HEK293 (cell line): ENCODE measurements around the gene ACADVL.
A peak's percentile ranks its signal among the peaks of the same experiment; 100 is the strongest.

Experiments used
- CTCF ChIP-seq: fragments of 450-650 bp; formaldehyde crosslinking; IDR thresholded peaks from 2 replicates; pipeline ENCODE4 v1.5.1; 2016; ENCODE audit warnings: missing biosample characterization, missing genetic modification characterization
- GLI4 ChIP-seq: fragments of 450-650 bp; formaldehyde crosslinking; IDR thresholded peaks from 2 replicates; pipeline ENCODE4 v1.5.1; 2016; ENCODE audit warnings: missing biosample characterization, missing genetic modification characterization
- HOXA7 ChIP-seq: sonication (generic); formaldehyde crosslinking; IDR thresholded peaks from 2 replicates; pipeline ENCODE4 v1.8.1; 2022; ENCODE audit warnings: missing genetic modification reagents, borderline replicate concordance
- PRDM6 ChIP-seq: fragments of 450-650 bp; formaldehyde crosslinking; IDR thresholded peaks from 2 replicates; pipeline ENCODE4 v1.5.1; 2017; ENCODE audit warnings: missing biosample characterization, missing genetic modification characterization
- SCRT2 ChIP-seq: fragments of 450-650 bp; formaldehyde crosslinking; IDR thresholded peaks from 2 replicates; pipeline ENCODE4 v1.5.1; 2016; ENCODE audit warnings: missing biosample characterization, missing genetic modification characterization
- YY1 ChIP-seq: fragments of 450-650 bp; formaldehyde crosslinking; IDR thresholded peaks from 2 replicates; pipeline ENCODE4 v1.5.1; 2018; ENCODE audit warnings: missing biosample characterization, missing genetic modification characterization
- ZNF10 ChIP-seq: fragments of 450-650 bp; formaldehyde crosslinking; IDR thresholded peaks from 2 replicates; pipeline ENCODE4 v1.5.1; 2017; ENCODE audit warnings: missing biosample characterization, missing genetic modification characterization
- ZNF114 ChIP-seq: fragments of 450-650 bp; formaldehyde crosslinking; IDR thresholded peaks from 2 replicates; pipeline ENCODE4 v1.5.0; 2017; ENCODE audit warnings: missing biosample characterization, missing genetic modification characterization
- ZNF140 ChIP-seq: fragments of 450-650 bp; formaldehyde crosslinking; IDR thresholded peaks from 2 replicates; pipeline ENCODE4 v1.5.1; 2016; ENCODE audit warnings: missing biosample characterization, missing genetic modification characterization
- ZNF19 ChIP-seq: fragments of 450-650 bp; formaldehyde crosslinking; IDR thresholded peaks from 2 replicates; pipeline ENCODE4; 2016; ENCODE audit warnings: missing biosample characterization, missing genetic modification characterization, low read depth
- ZNF211 ChIP-seq: fragments of 450-650 bp; formaldehyde crosslinking; IDR thresholded peaks from 2 replicates; pipeline ENCODE4 v1.5.1; 2016; ENCODE audit warnings: low read depth, missing biosample characterization, missing genetic modification characterization
- ZNF26 ChIP-seq: fragments of 450-650 bp; formaldehyde crosslinking; IDR thresholded peaks from 2 replicates; pipeline ENCODE4 v1.5.1; 2016; ENCODE audit warnings: missing biosample characterization, missing genetic modification characterization
- ZNF266 ChIP-seq: fragments of 450-650 bp; formaldehyde crosslinking; IDR thresholded peaks from 2 replicates; pipeline ENCODE4 v1.5.1; 2016; ENCODE audit warnings: missing biosample characterization, missing genetic modification characterization, low read depth
- ZNF341 ChIP-seq: fragments of 450-650 bp; formaldehyde crosslinking; IDR thresholded peaks from 2 replicates; pipeline ENCODE4; 2016; ENCODE audit warnings: low read depth, missing biosample characterization, missing genetic modification characterization
- ZNF473 ChIP-seq: fragments of 450-650 bp; formaldehyde crosslinking; IDR thresholded peaks from 2 replicates; pipeline ENCODE4 v1.5.1; 2017; ENCODE audit warnings: missing biosample characterization, missing genetic modification characterization
- ZNF501 ChIP-seq: fragments of 450-650 bp; formaldehyde crosslinking; IDR thresholded peaks from 2 replicates; pipeline ENCODE4 v1.5.1; 2016; ENCODE audit warnings: missing biosample characterization, missing genetic modification characterization
- ZNF645 ChIP-seq: fragments of 450-650 bp; formaldehyde crosslinking; IDR thresholded peaks from 2 replicates; pipeline ENCODE4; 2016; ENCODE audit warnings: missing biosample characterization, missing genetic modification characterization
- ZNF670 ChIP-seq: fragments of 450-650 bp; formaldehyde crosslinking; IDR thresholded peaks from 2 replicates; pipeline ENCODE4 v1.5.1; 2016; ENCODE audit warnings: missing biosample characterization, missing genetic modification characterization, low read depth
- ZNF747 ChIP-seq: fragments of 450-650 bp; formaldehyde crosslinking; IDR thresholded peaks from 2 replicates; pipeline ENCODE4 v1.5.1; 2016; ENCODE audit warnings: missing biosample characterization, missing genetic modification characterization
- ZSCAN23 ChIP-seq: fragments of 450-650 bp; formaldehyde crosslinking; IDR thresholded peaks from 2 replicates; pipeline ENCODE4 v1.5.1; 2016; ENCODE audit warnings: missing biosample characterization, missing genetic modification characterization
- TF ChIP-seq, protein P1 (sequence below): fragments of 450-650 bp; IDR thresholded peaks from 2 replicates; pipeline ENCODE4 v1.5.1; 2018; ENCODE audit warnings: missing biosample characterization, mild to moderate bottlenecking, missing genetic modification characterization
- TF ChIP-seq, protein P2 (sequence below): fragments of 450-650 bp; formaldehyde crosslinking; IDR thresholded peaks from 2 replicates; pipeline ENCODE4 v1.5.1; 2016; ENCODE audit warnings: missing biosample characterization, missing genetic modification characterization
- TF ChIP-seq, protein P3 (sequence below): fragments of 450-650 bp; formaldehyde crosslinking; IDR thresholded peaks from 2 replicates; pipeline ENCODE4 v1.5.1; 2016; ENCODE audit warnings: missing biosample characterization, missing genetic modification characterization
- TF ChIP-seq, protein P4 (sequence below): fragments of 450-650 bp; formaldehyde crosslinking; IDR thresholded peaks from 2 replicates; pipeline ENCODE4 v1.5.1; 2017; ENCODE audit warnings: missing biosample characterization, missing genetic modification characterization
- TF ChIP-seq, protein P5 (sequence below): fragments of 450-650 bp; formaldehyde crosslinking; IDR thresholded peaks from 2 replicates; pipeline ENCODE4 v1.5.1; 2016; ENCODE audit warnings: missing biosample characterization, missing genetic modification characterization

ACADVL gene

DNA sequence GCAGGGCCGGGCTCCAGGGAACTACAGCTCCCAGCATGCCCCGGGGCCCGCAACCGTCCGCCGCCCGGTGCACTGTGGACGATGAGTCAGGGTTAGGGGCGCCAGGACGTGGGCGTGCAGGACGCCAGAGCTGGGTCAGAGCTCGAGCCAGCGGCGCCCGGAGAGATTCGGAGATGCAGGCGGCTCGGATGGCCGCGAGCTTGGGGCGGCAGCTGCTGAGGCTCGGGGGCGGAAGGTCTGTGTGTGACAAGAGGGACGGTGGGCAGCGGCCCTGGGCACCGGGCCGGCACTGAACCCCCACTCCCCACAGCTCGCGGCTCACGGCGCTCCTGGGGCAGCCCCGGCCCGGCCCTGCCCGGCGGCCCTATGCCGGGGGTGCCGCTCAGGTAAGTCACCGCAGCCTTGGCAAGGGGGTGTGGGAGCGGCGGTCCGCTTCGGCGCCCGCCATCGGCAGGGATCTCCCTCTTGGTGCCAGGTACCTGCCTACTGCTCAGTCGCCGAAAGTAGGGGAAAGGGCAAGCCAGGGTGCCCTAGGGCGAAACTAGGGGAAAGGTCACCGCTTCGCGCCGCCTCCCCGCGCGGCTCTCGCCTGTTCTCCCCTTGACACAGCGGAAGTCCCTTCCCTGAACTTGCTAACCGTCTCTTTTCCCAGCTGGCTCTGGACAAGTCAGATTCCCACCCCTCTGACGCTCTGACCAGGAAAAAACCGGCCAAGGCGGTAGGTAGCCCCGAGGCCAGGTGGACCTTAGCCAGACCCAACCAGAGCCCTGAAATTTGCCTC lies at the start of gene ACADVL, which contains the start of gene DLG4 (continued):
- no peak for TF ChIP-seq ZNF26
- TF ChIP-seq ZNF747 (tag by site-specific recombination): no peak
- TF ChIP-seq, protein P1, sequence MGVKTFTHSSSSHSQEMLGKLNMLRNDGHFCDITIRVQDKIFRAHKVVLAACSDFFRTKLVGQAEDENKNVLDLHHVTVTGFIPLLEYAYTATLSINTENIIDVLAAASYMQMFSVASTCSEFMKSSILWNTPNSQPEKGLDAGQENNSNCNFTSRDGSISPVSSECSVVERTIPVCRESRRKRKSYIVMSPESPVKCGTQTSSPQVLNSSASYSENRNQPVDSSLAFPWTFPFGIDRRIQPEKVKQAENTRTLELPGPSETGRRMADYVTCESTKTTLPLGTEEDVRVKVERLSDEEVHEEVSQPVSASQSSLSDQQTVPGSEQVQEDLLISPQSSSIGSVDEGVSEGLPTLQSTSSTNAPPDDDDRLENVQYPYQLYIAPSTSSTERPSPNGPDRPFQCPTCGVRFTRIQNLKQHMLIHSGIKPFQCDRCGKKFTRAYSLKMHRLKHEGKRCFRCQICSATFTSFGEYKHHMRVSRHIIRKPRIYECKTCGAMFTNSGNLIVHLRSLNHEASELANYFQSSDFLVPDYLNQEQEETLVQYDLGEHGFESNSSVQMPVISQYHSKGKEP (tag by site-specific recombination): no peak
- no peak for TF ChIP-seq ZNF10 (tag by site-specific recombination)
- TF ChIP-seq HOXA7 (CRISPR knock-in tag): no peak
- TF ChIP-seq ZNF114 (tag by site-specific recombination): no peak
- no peak for TF ChIP-seq ZNF645 (tag by site-specific recombination)
- no peak for TF ChIP-seq ZNF211 (tag by site-specific recombination)
- TF ChIP-seq, protein P2, sequence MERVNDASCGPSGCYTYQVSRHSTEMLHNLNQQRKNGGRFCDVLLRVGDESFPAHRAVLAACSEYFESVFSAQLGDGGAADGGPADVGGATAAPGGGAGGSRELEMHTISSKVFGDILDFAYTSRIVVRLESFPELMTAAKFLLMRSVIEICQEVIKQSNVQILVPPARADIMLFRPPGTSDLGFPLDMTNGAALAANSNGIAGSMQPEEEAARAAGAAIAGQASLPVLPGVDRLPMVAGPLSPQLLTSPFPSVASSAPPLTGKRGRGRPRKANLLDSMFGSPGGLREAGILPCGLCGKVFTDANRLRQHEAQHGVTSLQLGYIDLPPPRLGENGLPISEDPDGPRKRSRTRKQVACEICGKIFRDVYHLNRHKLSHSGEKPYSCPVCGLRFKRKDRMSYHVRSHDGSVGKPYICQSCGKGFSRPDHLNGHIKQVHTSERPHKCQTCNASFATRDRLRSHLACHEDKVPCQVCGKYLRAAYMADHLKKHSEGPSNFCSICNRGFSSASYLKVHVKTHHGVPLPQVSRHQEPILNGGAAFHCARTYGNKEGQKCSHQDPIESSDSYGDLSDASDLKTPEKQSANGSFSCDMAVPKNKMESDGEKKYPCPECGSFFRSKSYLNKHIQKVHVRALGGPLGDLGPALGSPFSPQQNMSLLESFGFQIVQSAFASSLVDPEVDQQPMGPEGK: peak; percentile 27
- no peak for TF ChIP-seq CTCF
- peak; percentile 26; the same call in 1 of the 2 replicates for TF ChIP-seq YY1 (tag by site-specific recombination)
- TF ChIP-seq ZNF670 (tag by site-specific recombination): no peak
- TF ChIP-seq ZNF341 (tag by site-specific recombination): peak; percentile 49
- TF ChIP-seq, protein P3, sequence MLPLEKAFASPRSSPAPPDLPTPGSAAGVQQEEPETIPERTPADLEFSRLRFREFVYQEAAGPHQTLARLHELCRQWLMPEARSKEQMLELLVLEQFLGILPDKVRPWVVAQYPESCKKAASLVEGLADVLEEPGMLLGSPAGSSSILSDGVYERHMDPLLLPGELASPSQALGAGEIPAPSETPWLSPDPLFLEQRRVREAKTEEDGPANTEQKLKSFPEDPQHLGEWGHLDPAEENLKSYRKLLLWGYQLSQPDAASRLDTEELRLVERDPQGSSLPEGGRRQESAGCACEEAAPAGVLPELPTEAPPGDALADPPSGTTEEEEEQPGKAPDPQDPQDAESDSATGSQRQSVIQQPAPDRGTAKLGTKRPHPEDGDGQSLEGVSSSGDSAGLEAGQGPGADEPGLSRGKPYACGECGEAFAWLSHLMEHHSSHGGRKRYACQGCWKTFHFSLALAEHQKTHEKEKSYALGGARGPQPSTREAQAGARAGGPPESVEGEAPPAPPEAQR: no peak
- TF ChIP-seq SCRT2: no peak
- no peak for TF ChIP-seq GLI4 (tag by site-specific recombination)
- no peak for TF ChIP-seq PRDM6 (tag by site-specific recombination)
- TF ChIP-seq ZNF473 (tag by site-specific recombination): no peak
- TF ChIP-seq, protein P4, sequence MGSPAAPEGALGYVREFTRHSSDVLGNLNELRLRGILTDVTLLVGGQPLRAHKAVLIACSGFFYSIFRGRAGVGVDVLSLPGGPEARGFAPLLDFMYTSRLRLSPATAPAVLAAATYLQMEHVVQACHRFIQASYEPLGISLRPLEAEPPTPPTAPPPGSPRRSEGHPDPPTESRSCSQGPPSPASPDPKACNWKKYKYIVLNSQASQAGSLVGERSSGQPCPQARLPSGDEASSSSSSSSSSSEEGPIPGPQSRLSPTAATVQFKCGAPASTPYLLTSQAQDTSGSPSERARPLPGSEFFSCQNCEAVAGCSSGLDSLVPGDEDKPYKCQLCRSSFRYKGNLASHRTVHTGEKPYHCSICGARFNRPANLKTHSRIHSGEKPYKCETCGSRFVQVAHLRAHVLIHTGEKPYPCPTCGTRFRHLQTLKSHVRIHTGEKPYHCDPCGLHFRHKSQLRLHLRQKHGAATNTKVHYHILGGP (tag by site-specific recombination): no peak
- TF ChIP-seq ZNF266: no peak
- TF ChIP-seq, protein P5, sequence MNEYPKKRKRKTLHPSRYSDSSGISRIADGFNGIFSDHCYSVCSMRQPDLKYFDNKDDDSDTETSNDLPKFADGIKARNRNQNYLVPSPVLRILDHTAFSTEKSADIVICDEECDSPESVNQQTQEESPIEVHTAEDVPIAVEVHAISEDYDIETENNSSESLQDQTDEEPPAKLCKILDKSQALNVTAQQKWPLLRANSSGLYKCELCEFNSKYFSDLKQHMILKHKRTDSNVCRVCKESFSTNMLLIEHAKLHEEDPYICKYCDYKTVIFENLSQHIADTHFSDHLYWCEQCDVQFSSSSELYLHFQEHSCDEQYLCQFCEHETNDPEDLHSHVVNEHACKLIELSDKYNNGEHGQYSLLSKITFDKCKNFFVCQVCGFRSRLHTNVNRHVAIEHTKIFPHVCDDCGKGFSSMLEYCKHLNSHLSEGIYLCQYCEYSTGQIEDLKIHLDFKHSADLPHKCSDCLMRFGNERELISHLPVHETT (tag by site-specific recombination): no peak
- TF ChIP-seq ZSCAN23 (tag by site-specific recombination): no peak
- TF ChIP-seq ZNF140: no peak
- TF ChIP-seq ZNF19: no peak
- TF ChIP-seq ZNF501 (tag by site-specific recombination): peak; percentile 79
